ENCODE measurements around the gene ATCAY. TPM values are rescaled to one million over a fixed set of nuclear protein-coding genes. Genes with fewer than 3 reads are reported as not detected.
A peak's percentile ranks its signal among the peaks of the same experiment; 100 is the strongest.

The ATCAY gene
- total RNA-seq, 1 donor = not detected

DNA sequence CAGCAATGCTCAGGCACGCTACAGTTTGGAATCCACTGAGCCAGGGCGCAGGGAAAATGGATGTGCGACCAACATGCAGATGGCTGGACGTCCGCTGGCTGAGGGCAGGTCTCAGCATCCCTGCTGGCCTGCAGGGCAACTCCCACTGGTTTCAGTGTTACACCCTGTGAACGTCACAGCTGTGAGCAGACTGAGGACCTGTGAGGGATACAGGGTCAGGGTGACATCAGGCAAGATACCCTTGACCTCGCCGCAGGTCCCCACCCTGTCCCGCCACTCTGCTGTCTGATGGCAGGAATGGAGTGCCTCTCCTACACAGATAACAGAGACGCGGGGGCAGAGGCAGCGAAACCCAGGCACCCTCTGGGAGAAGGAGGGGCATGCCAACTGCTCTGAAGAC is 30.7 kb upstream of the ATCAY start:
- Histone ChIP-seq H3K27me3 (ENCODE audit: insufficient read depth, low read length) (peaks cover 8% of the 10 kb centered on the region), H3K27ac (ENCODE audit: low read depth, low read length) (no peak overlapping the region), H3K4me2 (ENCODE audit: insufficient read depth, low read length) (no peak overlapping the region), H3K79me2 (ENCODE audit: insufficient read depth, low read length) (no peaks in the 10 kb centered on the region), H2AFZ (ENCODE audit: low read length) (no peak overlapping the region), H3K36me3 (ENCODE audit: insufficient read depth, low read length) (no peaks in the 10 kb centered on the region), H4K20me1 (ENCODE audit: insufficient read depth, low read length) (no peaks in the 10 kb centered on the region), H3K4me1 (ENCODE audit: insufficient read depth, low read length) (no peaks in the 10 kb centered on the region), H3K9me3 (ENCODE audit: low read depth, low read length) (peaks cover 9% of the 10 kb centered on the region), H3K4me3 (ENCODE audit: insufficient read depth, low read length) (no peak overlapping the region)
- TF ChIP-seq, protein P1, sequence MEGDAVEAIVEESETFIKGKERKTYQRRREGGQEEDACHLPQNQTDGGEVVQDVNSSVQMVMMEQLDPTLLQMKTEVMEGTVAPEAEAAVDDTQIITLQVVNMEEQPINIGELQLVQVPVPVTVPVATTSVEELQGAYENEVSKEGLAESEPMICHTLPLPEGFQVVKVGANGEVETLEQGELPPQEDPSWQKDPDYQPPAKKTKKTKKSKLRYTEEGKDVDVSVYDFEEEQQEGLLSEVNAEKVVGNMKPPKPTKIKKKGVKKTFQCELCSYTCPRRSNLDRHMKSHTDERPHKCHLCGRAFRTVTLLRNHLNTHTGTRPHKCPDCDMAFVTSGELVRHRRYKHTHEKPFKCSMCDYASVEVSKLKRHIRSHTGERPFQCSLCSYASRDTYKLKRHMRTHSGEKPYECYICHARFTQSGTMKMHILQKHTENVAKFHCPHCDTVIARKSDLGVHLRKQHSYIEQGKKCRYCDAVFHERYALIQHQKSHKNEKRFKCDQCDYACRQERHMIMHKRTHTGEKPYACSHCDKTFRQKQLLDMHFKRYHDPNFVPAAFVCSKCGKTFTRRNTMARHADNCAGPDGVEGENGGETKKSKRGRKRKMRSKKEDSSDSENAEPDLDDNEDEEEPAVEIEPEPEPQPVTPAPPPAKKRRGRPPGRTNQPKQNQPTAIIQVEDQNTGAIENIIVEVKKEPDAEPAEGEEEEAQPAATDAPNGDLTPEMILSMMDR (IDR thresholded peaks at IDR 0.05; ENCODE audit: extremely low read depth, low read depth, low read length) = no peak
- peak; percentile 43 for DNase-seq (ENCODE audit: insufficient read length, low spot score, missing footprints)

DNA sequence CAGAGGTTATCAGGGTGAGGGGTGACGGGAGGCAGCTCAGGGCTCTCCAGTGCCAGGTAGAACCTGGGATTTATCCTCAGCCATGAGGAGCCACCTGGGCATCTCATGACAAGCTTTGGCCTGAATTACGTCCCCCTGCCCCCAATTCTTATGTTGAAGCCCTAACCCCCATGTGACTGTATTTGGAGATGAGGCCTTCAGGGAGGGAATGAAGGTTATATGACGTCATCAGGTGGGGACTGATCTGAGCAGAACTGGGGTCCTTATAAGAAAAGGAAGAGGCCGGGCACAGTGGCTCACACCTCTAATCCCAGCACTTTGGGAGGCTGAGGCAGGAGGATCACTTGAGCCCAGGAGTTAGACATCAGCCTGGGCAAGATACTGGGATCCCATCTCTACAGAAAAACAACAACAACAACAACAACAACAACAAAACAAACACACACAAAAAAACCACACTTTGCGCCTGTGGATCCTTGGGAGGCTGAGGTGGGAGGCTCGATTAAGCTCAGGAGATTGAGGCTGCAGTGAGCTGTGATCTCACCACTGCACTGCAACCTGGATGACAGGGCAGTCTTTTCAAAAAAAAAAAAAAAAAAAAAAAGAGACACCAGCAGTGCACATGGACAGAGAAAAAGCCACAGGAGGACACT is 30.0 kb upstream of the ATCAY start:
- Histone ChIP-seq H3K4me1 (ENCODE audit: insufficient read depth, low read length) (no peaks in the 10 kb centered on the region), H4K20me1 (ENCODE audit: insufficient read depth, low read length) (no peaks in the 10 kb centered on the region), H2AFZ (ENCODE audit: low read length) (no peak overlapping the region), H3K4me3 (ENCODE audit: insufficient read depth, low read length) (no peak overlapping the region), H3K79me2 (ENCODE audit: insufficient read depth, low read length) (no peaks in the 10 kb centered on the region), H3K36me3 (ENCODE audit: insufficient read depth, low read length) (no peaks in the 10 kb centered on the region), H3K27ac (ENCODE audit: low read depth, low read length) (no peak overlapping the region), H3K27me3 (ENCODE audit: insufficient read depth, low read length) (peaks cover 8% of the 10 kb centered on the region), H3K9me3 (ENCODE audit: low read depth, low read length) (peaks cover 9% of the 10 kb centered on the region), H3K4me2 (ENCODE audit: insufficient read depth, low read length) (no peak overlapping the region)
- TF ChIP-seq, protein P1 (IDR thresholded peaks at IDR 0.05; ENCODE audit: extremely low read depth, low read depth, low read length) = no peak
- no peak for DNase-seq (ENCODE audit: insufficient read length, low spot score, missing footprints)

DNA sequence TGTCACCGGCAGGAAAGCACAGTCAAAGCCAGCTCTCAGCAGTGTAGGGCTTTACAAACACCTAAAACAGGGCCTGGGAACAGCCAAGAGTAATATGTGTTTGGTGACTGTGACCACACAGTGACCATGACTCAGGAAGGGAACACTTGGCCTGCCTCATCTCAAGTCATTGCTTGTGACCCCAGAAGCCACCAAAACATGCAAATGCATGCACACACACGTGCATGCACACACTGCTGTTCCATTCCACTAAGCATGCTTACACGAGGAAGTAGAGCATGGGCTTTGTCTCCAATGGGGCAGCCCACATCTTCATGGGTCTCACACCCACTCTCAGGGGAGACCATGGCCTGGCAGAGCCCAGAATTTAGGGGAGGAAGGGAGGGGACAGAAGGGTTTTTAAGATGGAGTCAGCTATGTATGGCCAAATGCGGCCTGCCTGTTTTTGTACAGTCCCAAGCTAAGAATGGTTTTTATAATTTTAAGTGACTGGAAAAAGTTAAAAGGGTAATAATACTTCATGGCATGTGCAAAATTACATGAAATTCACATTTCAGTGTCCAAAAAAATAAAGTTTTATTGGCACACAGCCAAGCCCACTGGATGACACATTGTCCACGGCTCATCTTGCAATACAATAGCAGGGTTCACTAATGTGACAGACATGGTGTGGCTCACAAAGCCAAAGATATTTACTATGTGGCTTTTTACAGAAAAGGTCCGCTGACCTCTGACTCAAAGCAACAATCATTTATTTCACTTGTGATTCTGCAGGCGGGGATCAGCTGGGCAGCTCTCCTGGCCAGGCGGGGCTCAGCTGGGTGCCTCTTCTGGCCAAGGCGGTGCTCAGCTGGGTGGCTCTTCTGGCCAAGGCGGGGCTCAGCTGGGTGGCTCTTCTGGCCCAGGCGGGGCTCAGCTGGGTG is 29.0 kb upstream of the ATCAY start:
- TF ChIP-seq, protein P1 (IDR thresholded peaks at IDR 0.05; ENCODE audit: extremely low read depth, low read depth, low read length) = no peak
- H2AFZ ChIP-seq (ENCODE audit: low read length) = no peak overlapping the region
- no peak overlapping the region for H3K27ac ChIP-seq (ENCODE audit: low read depth, low read length)
- H3K27me3 ChIP-seq (ENCODE audit: insufficient read depth, low read length) = peaks cover 9% of the 10 kb centered on the region
- no peaks in the 10 kb centered on the region for H3K4me1 ChIP-seq (ENCODE audit: insufficient read depth, low read length)
- DNase-seq (ENCODE audit: insufficient read length, low spot score, missing footprints) = peak; percentile 89
- no peaks in the 10 kb centered on the region for H3K36me3 ChIP-seq (ENCODE audit: insufficient read depth, low read length)
- no peaks in the 10 kb centered on the region for H3K79me2 ChIP-seq (ENCODE audit: insufficient read depth, low read length)
- H3K4me3 ChIP-seq (ENCODE audit: insufficient read depth, low read length) = no peak overlapping the region
- no peaks in the 10 kb centered on the region for H4K20me1 ChIP-seq (ENCODE audit: insufficient read depth, low read length)
- H3K9me3 ChIP-seq (ENCODE audit: low read depth, low read length) = peaks cover 9% of the 10 kb centered on the region
- no peak overlapping the region for H3K4me2 ChIP-seq (ENCODE audit: insufficient read depth, low read length)

DNA sequence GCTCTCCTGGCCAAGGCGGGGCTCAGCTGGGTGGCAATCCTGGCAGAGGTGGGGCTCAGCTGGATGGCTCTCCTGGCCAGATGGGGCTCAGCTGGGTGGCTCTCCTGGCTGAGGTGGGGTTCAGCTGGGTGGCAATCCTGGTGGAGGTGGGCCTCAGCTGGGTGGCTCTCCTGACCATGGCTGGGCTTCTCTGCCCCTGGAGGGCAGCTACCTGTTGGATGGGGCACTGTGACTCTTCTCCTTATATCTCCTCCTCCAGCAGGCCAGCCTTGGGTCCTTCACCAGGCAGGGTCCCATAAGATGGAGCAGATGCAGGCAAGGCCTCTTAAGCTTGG is 28.3 kb upstream of the ATCAY start:
- no peak for DNase-seq (ENCODE audit: insufficient read length, low spot score, missing footprints)
- Histone ChIP-seq H3K36me3 (ENCODE audit: insufficient read depth, low read length) (no peaks in the 10 kb centered on the region), H3K79me2 (ENCODE audit: insufficient read depth, low read length) (no peaks in the 10 kb centered on the region), H3K4me3 (ENCODE audit: insufficient read depth, low read length) (no peak overlapping the region), H3K9me3 (ENCODE audit: low read depth, low read length) (peaks cover 9% of the 10 kb centered on the region), H3K27ac (ENCODE audit: low read depth, low read length) (no peak overlapping the region), H4K20me1 (ENCODE audit: insufficient read depth, low read length) (no peaks in the 10 kb centered on the region), H3K27me3 (ENCODE audit: insufficient read depth, low read length) (peaks cover 8% of the 10 kb centered on the region), H3K4me1 (ENCODE audit: insufficient read depth, low read length) (no peaks in the 10 kb centered on the region), H3K4me2 (ENCODE audit: insufficient read depth, low read length) (no peak overlapping the region), H2AFZ (ENCODE audit: low read length) (no peak overlapping the region)
- TF ChIP-seq, protein P1 (IDR thresholded peaks at IDR 0.05; ENCODE audit: extremely low read depth, low read depth, low read length) = no peak

All from osteoblast (primary cell).